Mesenteric fat pad (tissue), 1 donor: Measurements from ENCODE around the gene FRMD5. TPM values are rescaled to one million over a fixed set of nuclear protein-coding genes. Genes with fewer than 3 reads are reported as not detected.

Experiments
- DNase-seq: peaks from one replicate; pipeline ENCODE4 v3.0.0-alpha.2; 2020; ENCODE audit warnings: low spot score
- total RNA-seq: library from RNA; stranded (reverse); fragmentation: NEBNext Ultra II Directional; extraction: Animal tissue kit (Norgen Biotek cat#: 25700); gene quantifications from one replicate; pipeline ENCODE4 v1.2.1, GENCODE V29; 2021
- donor health status: DM: yes; HTN: yes; CAD: no.

FRMD5 gene
- total RNA-seq, 1 donor from 2014 or later: 0.13 TPM

- no peak for DNase-seq
Observed at GRCh38 chr15:44094781-44095180, 100.3 kb downstream of the FRMD5 start.

- DNase-seq: no peak
Observed at GRCh38 chr15:44093836-44094235, 101.2 kb downstream of the FRMD5 start.

- DNase-seq: no peak
Observed at GRCh38 chr15:44092221-44092620, 102.8 kb downstream of the FRMD5 start.

GRCh38 chr15:44087578-44088465 is 107.2 kb downstream of the FRMD5 start:
- DNase-seq: no peak

- DNase-seq: no peak
Observed at GRCh38 chr15:44084770-44085169, 110.3 kb downstream of the FRMD5 start.

GRCh38 chr15:44084171-44084570 is 110.9 kb downstream of the FRMD5 start:
- no peak for DNase-seq

GRCh38 chr15:44082558-44083157 is 112.4 kb downstream of the FRMD5 start:
- no peak for DNase-seq

GRCh38 chr15:44081026-44082013 is 113.8 kb downstream of the FRMD5 start:
- DNase-seq: no peak

GRCh38 chr15:44075535-44075934 is 119.5 kb downstream of the FRMD5 start:
- no peak for DNase-seq

- no peak for DNase-seq
Observed at GRCh38 chr15:44069489-44069888, 125.6 kb downstream of the FRMD5 start.

GRCh38 chr15:44068347-44068746 is 126.7 kb downstream of the FRMD5 start:
- DNase-seq: no peak

GRCh38 chr15:44066211-44066827 is 128.8 kb downstream of the FRMD5 start:
- no peak for DNase-seq

- DNase-seq: no peak
Observed at GRCh38 chr15:44064706-44065105, 130.4 kb downstream of the FRMD5 start.

GRCh38 chr15:44058126-44058525 is 136.9 kb downstream of the FRMD5 start:
- no peak for DNase-seq

GRCh38 chr15:44045661-44046060 is 149.4 kb downstream of the FRMD5 start:
- DNase-seq: no peak

GRCh38 chr15:44045217-44045616 is 149.9 kb downstream of the FRMD5 start:
- no peak for DNase-seq

GRCh38 chr15:44038755-44039191 is 156.3 kb downstream of the FRMD5 start:
- DNase-seq: no peak

GRCh38 chr15:44035781-44036699 is 159.0 kb downstream of the FRMD5 start:
- DNase-seq: no peak

GRCh38 chr15:44034933-44035624 is 160.0 kb downstream of the FRMD5 start:
- no peak for DNase-seq
